SK-N-SH (cell line): ENCODE results near the gene CBX8. TPM values are rescaled to one million over a fixed set of nuclear protein-coding genes. Genes with fewer than 3 reads are reported as not detected.

ENCODE experiments used
- CTCF ChIA-PET: fragments of 300-600, 350-600 bp; formaldehyde crosslinking; extraction: SDS; loops from one replicate; lab custom pipeline; 2021; lab: Yijun Ruan, JAX
- POLR2A ChIA-PET: fragments of 350-600 bp; sonication (Branson Sonifier 250); formaldehyde crosslinking; extraction: SDS; loops from one replicate; lab custom pipeline; 2020; ENCODE audit warnings: antibody characterized with exemption, inconsistent platforms; lab: Yijun Ruan, JAX
- DNase-seq: peaks from one replicate; pipeline ENCODE4 v3.0.0; 2012
- H2AFZ ChIP-seq: fragments of 200-600 bp; sonication (generic); 2 replicates; pipeline ENCODE4 v1.8.1; 2016; ENCODE audit warnings: antibody characterized with exemption, mild to moderate bottlenecking, low read depth
- H3F3A ChIP-seq: fragments of 200-600 bp; sonication (generic); replicated peaks from 2 replicates; pipeline ENCODE3; 2016; ENCODE audit warnings: antibody characterized with exemption, mild to moderate bottlenecking; ENCODE audit not compliant: insufficient read depth
- H3K27ac ChIP-seq, 2 experiments: fragments of 200-500 bp in 1 of 2; fragments of 200-600 bp in 1 of 2; sonication (Bioruptor generic) in 1 of 2; sonication (generic), shearing (Covaris generic) in 1 of 2; 2 replicates each; pipeline versions ENCODE4 v1.5.1 to v1.6.1; 2014 to 2016; ENCODE audit warnings: low read depth in 2 of 2, inconsistent platforms in 1 of 2, low read length in 1 of 2, mild to moderate bottlenecking in 1 of 2, mixed read lengths in 1 of 2
- H3K27me3 ChIP-seq: fragments of 200-600 bp; sonication (generic), shearing (Covaris generic); 2 replicates; pipeline ENCODE4 v1.6.1; 2016; ENCODE audit warnings: mixed run types; ENCODE audit not compliant: insufficient read depth
- H3K36me3 ChIP-seq, 2 experiments: fragments of 200-500 bp in 1 of 2; fragments of 200-600 bp in 1 of 2; sonication (Bioruptor generic) in 1 of 2; sonication (generic) in 1 of 2; replicated peaks in 1 of 2; 2 replicates each; pipeline versions ENCODE3 to v1.5.1; 2014 to 2016; ENCODE audit warnings: low read length in 1 of 2, mild to moderate bottlenecking in 1 of 2; ENCODE audit not compliant: insufficient read depth in 2 of 2, control insufficient read depth in 1 of 2
- H3K4me1 ChIP-seq, 2 experiments: fragments of 200-500 bp in 1 of 2; fragments of 200-600 bp in 1 of 2; sonication (Bioruptor generic) in 1 of 2; sonication (generic), shearing (Covaris generic) in 1 of 2; 2 replicates each; pipeline versions ENCODE4 v1.5.1 to v1.6.1; 2014 to 2016; ENCODE audit warnings: low read depth in 1 of 2, low read length in 1 of 2, mixed run types in 1 of 2; ENCODE audit not compliant: insufficient read depth in 2 of 2, control insufficient read depth in 1 of 2
- H3K4me2 ChIP-seq: fragments of 200-600 bp; sonication (generic), shearing (Covaris generic); 2 replicates; pipeline ENCODE4 v1.6.1; 2017; ENCODE audit warnings: mixed run types
- H3K4me3 ChIP-seq, 2 experiments: fragments of 200-500 bp in 1 of 2; fragments of 200-600 bp in 1 of 2; sonication (Bioruptor generic) in 1 of 2; sonication (generic), shearing (Covaris generic) in 1 of 2; 2 replicates each; pipeline versions ENCODE4 v1.5.1 to v1.8.1; 2014 to 2016; ENCODE audit warnings: low read depth in 2 of 2, inconsistent platforms in 1 of 2, low read length in 1 of 2, mild to moderate bottlenecking in 1 of 2, mixed read lengths in 1 of 2, moderate library complexity in 1 of 2
- H3K79me2 ChIP-seq: fragments of 200-600 bp; sonication (generic); 2 replicates; pipeline ENCODE4 v1.8.1; 2017; ENCODE audit warnings: mild to moderate bottlenecking; ENCODE audit not compliant: insufficient read depth
- H3K9ac ChIP-seq: fragments of 200-600 bp; sonication (generic); 2 replicates; pipeline ENCODE4 v1.6.1; 2017; ENCODE audit warnings: mixed run types
- H3K9me2 ChIP-seq: fragments of 200-600 bp; sonication (generic); 2 replicates; pipeline ENCODE4 v1.6.1; 2017; ENCODE audit warnings: mixed run types
- H3K9me3 ChIP-seq: fragments of 200-600 bp; sonication (generic); 2 replicates; pipeline ENCODE4 v1.6.1; 2017; ENCODE audit warnings: mixed run types, mild to moderate bottlenecking, moderate library complexity
- H4K20me1 ChIP-seq: fragments of 200-600 bp; sonication (generic); 2 replicates; pipeline ENCODE4 v1.6.1; 2017; ENCODE audit warnings: mild to moderate bottlenecking, mixed run types; ENCODE audit not compliant: insufficient read depth
- CHD2 ChIP-seq: fragments of 150-350 bp; IDR thresholded peaks from 2 replicates; pipeline ENCODE4 v1.6.1; 2018; ENCODE audit warnings: low read length; ENCODE audit not compliant: partially characterized antibody
- CTCF ChIP-seq: fragments of 200-600 bp; sonication (generic); IDR thresholded peaks from 2 replicates; pipeline ENCODE4 v1.6.1; 2017; ENCODE audit warnings: antibody characterized with exemption, mild to moderate bottlenecking, moderate library complexity
- ELF1 ChIP-seq: IDR thresholded peaks from 2 replicates; pipeline ENCODE4 v1.4.0; 2012
- FOSL2 ChIP-seq: IDR thresholded peaks from 2 replicates; pipeline ENCODE4 v1.4.0; 2012; ENCODE audit warnings: low read depth, mild to moderate bottlenecking, moderate library complexity, borderline replicate concordance
- FOXJ3 ChIP-seq: sonication (generic); formaldehyde crosslinking; IDR thresholded peaks from 2 replicates; pipeline ENCODE4 v1.5.1; 2020; ENCODE audit warnings: mild to moderate bottlenecking, missing genetic modification reagents
- GABPA ChIP-seq: IDR thresholded peaks from 2 replicates; pipeline ENCODE4 v1.4.0; 2012; ENCODE audit warnings: low read depth, mild to moderate bottlenecking
- GATA2 ChIP-seq: sonication (generic); formaldehyde crosslinking; IDR thresholded peaks from 2 replicates; pipeline ENCODE4 v1.5.0; 2020; ENCODE audit warnings: mild to moderate bottlenecking, missing genetic modification reagents
- JUND ChIP-seq: IDR thresholded peaks from 2 replicates; pipeline ENCODE4 v1.4.0; 2012
- MAX ChIP-seq: IDR thresholded peaks from 2 replicates; pipeline ENCODE4 v1.4.0; 2012; ENCODE audit warnings: low read depth
- NRF1 ChIP-seq: IDR thresholded peaks from 2 replicates; pipeline ENCODE4 v1.6.1; 2012; ENCODE audit warnings: low read depth, mild to moderate bottlenecking, low read length
- POLR2AphosphoS5 ChIP-seq: IDR thresholded peaks from 2 replicates; pipeline ENCODE4 v1.6.1; 2012; ENCODE audit warnings: low read depth, low read length
- RAD21 ChIP-seq: IDR thresholded peaks from 2 replicates; pipeline ENCODE4 v1.6.1; 2012; ENCODE audit warnings: mild to moderate bottlenecking, low read length
- RCOR1 ChIP-seq: fragments of 150-350 bp; IDR thresholded peaks from 2 replicates; pipeline ENCODE4 v1.6.1; 2017; ENCODE audit warnings: antibody characterized with exemption, low read length
- RFX5 ChIP-seq: IDR thresholded peaks from 2 replicates; pipeline ENCODE4 v1.6.1; 2012; ENCODE audit warnings: mild to moderate bottlenecking, improper control_type of control experiment, low read length
- SIN3A ChIP-seq: IDR thresholded peaks from 2 replicates; pipeline ENCODE4 v1.6.1; 2012; ENCODE audit warnings: low read depth, mild to moderate bottlenecking, low read length, moderate library complexity, borderline replicate concordance
- SMC3 ChIP-seq: IDR thresholded peaks from 2 replicates; pipeline ENCODE4 v1.6.1; 2012; ENCODE audit warnings: low read depth, low read length, improper control_type of control experiment
- TCF12 ChIP-seq: IDR thresholded peaks from 2 replicates; pipeline ENCODE4 v1.4.0; 2012
- TEAD4 ChIP-seq: IDR thresholded peaks from 2 replicates; pipeline ENCODE4 v1.4.0; 2012; ENCODE audit warnings: mild to moderate bottlenecking, borderline replicate concordance; ENCODE audit not compliant: insufficient read depth
- YY1 ChIP-seq: IDR thresholded peaks from 2 replicates; pipeline ENCODE4 v1.4.0; 2012; ENCODE audit warnings: low read depth, mild to moderate bottlenecking
- WGBS: methylation state at CpG from one replicate; pipeline ENCODE4 v1.1.6; 2017; ENCODE audit warnings: low lambda C conversion rate; 5-methylcytosine and 5-hydroxymethylcytosine counted together
- polyA plus RNA-seq, 3 experiments: library from polyadenylated mRNA; depleted of rRNA; stranded (reverse); fragments of >200 nt; gene quantifications; 2 replicates each; pipeline ENCODE4 v1.2.3, GENCODE V29; 2012
- TF ChIP-seq, protein P1 (sequence below): IDR thresholded peaks from 2 replicates; pipeline ENCODE4; 2012

Gene CBX8
- polyA plus RNA-seq, 1 of the 3 experiments (the other 2 are of a cell fraction): 2.9 TPM

- TF ChIP-seq FOSL2 (no peak), SMC3 (peak; percentile 30; the same call in 1 of the 2 replicates), RAD21 (peak; percentile 44), GATA2 (CRISPR knock-in tag) (no peak), CTCF (peak; percentile 59), MAX (peak; percentile 69), RFX5 (no peak)
- Histone ChIP-seq H3F3A (peaks cover 38% of the 10 kb centered on the region), H3K36me3 (peaks cover 6 to 9% of the 10 kb centered on the region in 2 experiments), H3K9me2 (no peaks in the 10 kb centered on the region), H3K79me2 (peaks cover 27% of the 10 kb centered on the region), H3K9ac (no peak overlapping the region), H3K9me3 (no peaks in the 10 kb centered on the region), H4K20me1 (peaks cover 29% of the 10 kb centered on the region), H2AFZ (peak overlapping the region; percentile 93; the same call in 1 of the 2 replicates), H3K4me2 (peak overlapping the region; percentile 85), H3K27ac (no peak overlapping the region), H3K27me3 (peaks cover 39% of the 10 kb centered on the region), H3K4me1 (peaks cover 26 to 69% of the 10 kb centered on the region in 2 experiments), H3K4me3 (peak overlapping the region; percentile 51 to 68)
- CTCF ChIA-PET: interaction anchor here (0.6 to 13.1 kb wide), 50 partner anchors 9 to 900 kb away, joined by 3 to 274 read pairs (median 7); partner anchors contain the start of genes CBX2, CBX8 and LGALS3BP
- POLR2A ChIA-PET: interaction anchor here (0.9 to 6.1 kb wide), 6 partner anchors 14 to 95 kb away, joined by 3 to 93 read pairs (median 6); partner anchors contain the start of gene CBX2
- WGBS: 10% methylated on average over 58 of the region's 74 CpGs
- peak; percentile 85 for DNase-seq
These were observed 43.6 kb upstream of the CBX8 start for GRCh38 chr17:79840269-79840988.

DNA sequence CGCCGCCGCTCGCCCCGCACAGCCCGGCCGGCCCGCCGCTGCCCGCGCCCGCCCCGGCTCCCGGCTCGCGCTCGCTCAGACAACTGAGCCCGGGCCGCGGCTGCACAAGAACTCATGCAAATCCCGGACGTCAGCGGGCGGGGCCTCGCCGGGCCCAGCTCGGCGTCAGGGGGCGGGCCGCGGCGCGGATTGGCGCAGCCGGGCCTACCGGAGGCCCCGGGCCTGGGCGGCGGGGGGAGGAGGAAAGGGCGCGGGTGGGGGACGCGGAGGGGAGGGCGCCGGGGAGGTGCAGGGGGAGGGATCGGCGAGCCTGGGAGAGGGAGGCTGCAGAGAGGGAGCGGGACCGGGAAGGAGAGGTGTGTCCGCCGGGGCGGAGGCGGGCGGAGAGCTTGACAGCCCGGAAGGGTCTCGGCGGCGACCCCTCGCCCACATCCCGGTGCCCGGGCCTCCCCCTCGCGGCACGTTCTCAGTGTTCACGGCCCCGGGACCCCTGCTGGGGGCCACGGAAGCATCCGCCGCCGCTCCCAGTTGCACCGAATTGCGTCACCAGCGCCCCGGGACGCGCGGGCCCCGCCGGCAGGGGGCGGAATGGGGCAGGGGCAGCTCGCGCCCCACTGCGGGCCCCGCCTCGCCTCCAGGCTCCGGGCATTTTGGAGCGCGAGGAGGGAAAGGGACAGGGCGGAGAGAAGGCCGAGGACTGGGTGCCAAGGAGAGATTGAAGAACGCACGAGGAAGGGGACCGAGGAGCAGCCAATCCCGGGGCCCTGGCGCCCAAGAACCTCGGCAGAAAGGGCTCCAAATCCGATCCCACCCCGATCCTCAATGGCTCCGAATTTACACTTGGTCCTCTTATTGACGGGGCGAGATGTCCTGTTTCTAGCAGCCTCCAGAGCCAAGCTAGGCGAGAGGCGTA is 42.7 kb upstream of the CBX8 start, which contains the start of gene CBX4:
TSS of gene CBX4 (minus strand) at position 85 of the 913 bp plus-strand sequence. CDS start 189 bp downstream, outside the sequence.
- peaks cover 33% of the 10 kb centered on the region for H3F3A ChIP-seq
- no peaks in the 10 kb centered on the region for H3K9me3 ChIP-seq
- H3K4me3 ChIP-seq: peak within 1 kb of the TSS; percentile 54 to 91
- peaks cover 39% of the 10 kb centered on the region for H3K27me3 ChIP-seq
- H3K4me2 ChIP-seq: peak within 1 kb of the TSS; percentile 86
- H4K20me1 ChIP-seq: peaks cover 37% of the 10 kb centered on the region
- WGBS: 5% methylated on average over 70 of the region's 103 CpGs
- CTCF ChIA-PET: interaction anchor here (0.6 to 13.1 kb wide), 46 partner anchors 9 to 899 kb away, joined by 3 to 274 read pairs (median 7); partner anchors contain the start of genes CBX2, CBX8 and LGALS3BP
- H3K27ac ChIP-seq: peak within 1 kb of the TSS; percentile 74 to 77
- peak within 1 kb of the TSS; percentile 93 for H2AFZ ChIP-seq
- H3K36me3 ChIP-seq: peaks cover 10 to 11% of the 10 kb centered on the region in 2 experiments
- peaks cover 34% of the 10 kb centered on the region for H3K79me2 ChIP-seq
- H3K9ac ChIP-seq: peak within 1 kb of the TSS; percentile 74
- H3K4me1 ChIP-seq: peaks cover 26 to 63% of the 10 kb centered on the region in 2 experiments
- POLR2A ChIA-PET: interaction anchor here (0.8 to 6.1 kb wide), 13 partner anchors 10 to 96 kb away, joined by 3 to 93 read pairs (median 4); partner anchors contain the start of genes CBX2 and CBX8
- no peaks in the 10 kb centered on the region for H3K9me2 ChIP-seq
- peak; percentile 99 for DNase-seq
- TF ChIP-seq GABPA (no peak), JUND (no peak), YY1 (peak; percentile 50; the same call in 1 of the 2 replicates), POLR2AphosphoS5 (peak; percentile 91), NRF1 (0 out of 2 replicates have a peak, but pooled peaks have one; percentile 31), SIN3A (peak; percentile 65; the same call in 1 of the 2 replicates), RAD21 (no peak), CTCF (peak; percentile 86), FOXJ3 (CRISPR knock-in tag) (no peak), ELF1 (no peak), CHD2 (no peak), TCF12 (no peak), RCOR1 (peak; percentile 38; the same call in 1 of the 2 replicates), TEAD4 (no peak)
- TF ChIP-seq, protein P1, sequence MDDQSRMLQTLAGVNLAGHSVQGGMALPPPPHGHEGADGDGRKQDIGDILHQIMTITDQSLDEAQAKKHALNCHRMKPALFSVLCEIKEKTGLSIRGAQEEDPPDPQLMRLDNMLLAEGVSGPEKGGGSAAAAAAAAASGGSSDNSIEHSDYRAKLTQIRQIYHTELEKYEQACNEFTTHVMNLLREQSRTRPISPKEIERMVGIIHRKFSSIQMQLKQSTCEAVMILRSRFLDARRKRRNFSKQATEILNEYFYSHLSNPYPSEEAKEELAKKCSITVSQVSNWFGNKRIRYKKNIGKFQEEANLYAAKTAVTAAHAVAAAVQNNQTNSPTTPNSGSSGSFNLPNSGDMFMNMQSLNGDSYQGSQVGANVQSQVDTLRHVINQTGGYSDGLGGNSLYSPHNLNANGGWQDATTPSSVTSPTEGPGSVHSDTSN: no peak
